ENCODE measurements around the gene ATP1A2.
A peak's percentile ranks its signal among the peaks of the same experiment; 100 is the strongest.

ATP1A2 gene

GRCh38 chr1:160095382-160096105, 20.0 kb upstream of the ATP1A2 start:
- POLR2A ChIA-PET = no interaction called here
- Histone ChIP-seq H3K36me3 (ENCODE audit: control insufficient read depth in 2 of 2, insufficient read depth in 1 of 2, low read length in 2 of 2) (peaks cover 0 to 19% of the 10 kb centered on the region in 2 experiments; a peak in 1 of 3 replicates), H3K4me3 (ENCODE audit: low read depth, low read length) (no peak overlapping the region), H3K27ac (ENCODE audit: extremely low read depth, low read depth, low read length) (no peak overlapping the region), H3K9me3 (ENCODE audit: control insufficient read depth, insufficient read depth, low read depth, low read length) (no peaks in the 10 kb centered on the region), H3K4me1 (ENCODE audit: control insufficient read depth, insufficient read depth, low read length) (peaks cover 4% of the 10 kb centered on the region; the same call in 1 of the 2 replicates)
- no peak for TF ChIP-seq KLF1 (tag by site-specific recombination; IDR thresholded peaks at IDR 0.05)
- no peak for TF ChIP-seq ZNF48 (tag by site-specific recombination; IDR thresholded peaks at IDR 0.05)
- TF ChIP-seq ZNF645 (tag by site-specific recombination; IDR thresholded peaks at IDR 0.05) = no peak
- TF ChIP-seq ZBTB10 (tag by site-specific recombination; IDR thresholded peaks at IDR 0.05) = no peak
- CTCF ChIA-PET = interaction anchor here (0.7 to 5.1 kb wide), 7 partner anchors 9 to 281 kb away, joined by 3 to 64 read pairs (median 4); no protein-coding TSS in a partner anchor

GRCh38 chr1:160096274-160097116, 19.1 kb upstream of the ATP1A2 start:
- TF ChIP-seq ZNF174 (tag by site-specific recombination; IDR thresholded peaks at IDR 0.05) (no peak), PRDM10 (tag by site-specific recombination; IDR thresholded peaks at IDR 0.05) (peak; percentile 71), KLF17 (tag by site-specific recombination; IDR thresholded peaks at IDR 0.05) (no peak), ZNF10 (tag by site-specific recombination; IDR thresholded peaks at IDR 0.05) (peak; percentile 57), ZFHX2 (tag by site-specific recombination; conservative IDR thresholded peaks at IDR 0.05) (no peak), ZNF112 (tag by site-specific recombination; IDR thresholded peaks at IDR 0.05) (no peak), ZNF114 (tag by site-specific recombination; IDR thresholded peaks at IDR 0.05) (no peak)
- ChIA-PET POLR2A (interaction anchor here (0.9 kb wide), 1 partner anchor 14 kb away, joined by 3 read pairs; no protein-coding TSS in a partner anchor), CTCF (interaction anchor here (0.6 to 5.1 kb wide), 9 partner anchors 10 to 885 kb away, joined by 3 to 64 read pairs (median 4); no protein-coding TSS in a partner anchor)
- no peak overlapping the region for H3K4me3 ChIP-seq (ENCODE audit: low read depth, low read length)
- no peaks in the 10 kb centered on the region for H3K9me3 ChIP-seq (ENCODE audit: control insufficient read depth, insufficient read depth, low read depth, low read length)
- H3K4me1 ChIP-seq (ENCODE audit: control insufficient read depth, insufficient read depth, low read length) = peaks cover 4% of the 10 kb centered on the region
- no peak overlapping the region for H3K27ac ChIP-seq (ENCODE audit: extremely low read depth, low read depth, low read length)
- H3K36me3 ChIP-seq (ENCODE audit: control insufficient read depth in 2 of 2, insufficient read depth in 1 of 2, low read length in 2 of 2) = peaks cover 0 to 19% of the 10 kb centered on the region in 2 experiments; a peak in 1 of 3 replicates

Data from HEK293 (cell line).